GM12878 (cell line): ENCODE data around the gene CA9. TPM values are rescaled to one million over a fixed set of nuclear protein-coding genes. Genes with fewer than 3 reads are reported as not detected.
A peak's percentile ranks its signal among the peaks of the same experiment; 100 is the strongest.

Experiments used
- ATAC-seq: fragments of 200-7000 bp; cut with Tn5 transposase; 3 replicates; pipeline ENCODE4 v1.9.1; 2020; ENCODE audit warnings: mild to moderate bottlenecking, moderate library complexity
- BruUV-seq: library from RNA; stranded (reverse); fragments of 400-500 nt; replicated peaks from 2 replicates; lab custom pipeline; 2021; lab: Mats Ljungman, UMichigan
- CTCF ChIA-PET: fragments of 300-600 bp; sonication (Branson Sonifier 250); formaldehyde crosslinking; extraction: SDS; loops from one replicate; lab custom pipeline; 2021; ENCODE audit warnings: inconsistent platforms; lab: Yijun Ruan, JAX
- POLR2A ChIA-PET: fragments of 350-600 bp; formaldehyde crosslinking; extraction: SDS; loops from one replicate; lab custom pipeline; 2021; ENCODE audit warnings: inconsistent platforms; lab: Charles Lee
- RAD21 ChIA-PET: fragments of 300-600 bp; sonication (Branson Sonifier 250); formaldehyde crosslinking; loops from one replicate; lab custom pipeline; 2023; ENCODE audit warnings: antibody characterized with exemption; ENCODE audit not compliant: unreplicated experiment; lab: Charles Lee
- SMC1A ChIA-PET: fragments of 300-600 bp; sonication (Branson Sonifier 250); formaldehyde crosslinking; loops from one replicate; lab custom pipeline; 2023; ENCODE audit not compliant: unreplicated experiment, uncharacterized antibody; lab: Charles Lee
- DNase-seq: peaks from one replicate; pipeline ENCODE4 v3.0.0-alpha.2; 2011; ENCODE audit warnings: low read depth, low spot score
- FAIRE-seq: peaks from 3 replicates; lab custom pipeline; 2011; peaks lifted over from hg19 to GRCh38; lab: Jason Lieb, UNC
- H2AFZ ChIP-seq: 2 replicates; pipeline ENCODE4 v1.6.0; 2011; ENCODE audit warnings: low read depth, low read length, control low read depth; ENCODE audit not compliant: control insufficient read depth
- H3K27ac ChIP-seq: 2 replicates; pipeline ENCODE4 v1.5.1; 2011; ENCODE audit warnings: control low read depth; ENCODE audit not compliant: control insufficient read depth, insufficient read depth
- H3K27me3 ChIP-seq, 2 experiments: replicated peaks in 1 of 2; 2 replicates each; pipeline versions ENCODE4 v1.6.0 to v1.6.1; 2011; ENCODE audit warnings: low read length in 1 of 2; ENCODE audit not compliant: control insufficient read depth in 2 of 2, insufficient read depth in 2 of 2
- H3K36me3 ChIP-seq, 2 experiments: 2 replicates each; pipeline ENCODE4 v1.5.1; 2011; ENCODE audit warnings: low read length in 1 of 2; ENCODE audit not compliant: control insufficient read depth in 2 of 2, insufficient read depth in 2 of 2
- H3K4me1 ChIP-seq: 2 replicates; pipeline ENCODE4 v1.6.1; 2011; ENCODE audit warnings: mild to moderate bottlenecking, low read length, moderate library complexity, mixed read lengths; ENCODE audit not compliant: control insufficient read depth, insufficient read depth
- H3K4me2 ChIP-seq: 2 replicates; pipeline ENCODE4 v1.6.0; 2011; ENCODE audit warnings: control low read depth; ENCODE audit not compliant: control insufficient read depth, insufficient read depth
- H3K4me3 ChIP-seq: fragments of 200-600 bp; sonication (generic); 2 replicates; pipeline ENCODE4 v1.5.1; 2016
- H3K79me2 ChIP-seq: 2 replicates; pipeline ENCODE4 v1.6.0; 2011; ENCODE audit warnings: low read length; ENCODE audit not compliant: control insufficient read depth, insufficient read depth
- H3K9ac ChIP-seq: 2 replicates; pipeline ENCODE4 v1.8.0; 2011; ENCODE audit warnings: low read length, control low read depth, mixed read lengths; ENCODE audit not compliant: control insufficient read depth, insufficient read depth
- H3K9me3 ChIP-seq: replicated peaks from 3 replicates; pipeline ENCODE4 v1.5.1; 2011; ENCODE audit warnings: mild to moderate bottlenecking, low read length; ENCODE audit not compliant: control insufficient read depth, insufficient read depth
- H4K20me1 ChIP-seq: 2 replicates; pipeline ENCODE4 v1.6.0; 2011; ENCODE audit not compliant: control insufficient read depth, insufficient read depth
- BHLHE40 ChIP-seq, 2 experiments: fragments of 450-650 bp in 1 of 2; IDR thresholded peaks; 2 replicates each; pipeline ENCODE4 v1.6.1; 2011 to 2017; ENCODE audit warnings: low read depth in 2 of 2, borderline replicate concordance in 1 of 2, improper control_type of control experiment in 1 of 2, low read length in 1 of 2, mild to moderate bottlenecking in 1 of 2
- CHD4 ChIP-seq: fragments of 200-600 bp; sonication (generic); IDR thresholded peaks from 2 replicates; pipeline ENCODE4 v1.6.1; 2016; ENCODE audit warnings: mild to moderate bottlenecking
- HDAC6 ChIP-seq: fragments of 200-600 bp; sonication (generic); IDR thresholded peaks from one replicate; pipeline ENCODE4 v1.8.0; 2017; ENCODE audit warnings: antibody characterized with exemption; ENCODE audit not compliant: unreplicated experiment
- IKZF1 ChIP-seq: fragments of 450-650 bp; conservative IDR thresholded peaks from 2 replicates; pipeline ENCODE4 v1.6.1; 2017; ENCODE audit warnings: antibody characterized with exemption, mild to moderate bottlenecking
- JUNB ChIP-seq: IDR thresholded peaks from 2 replicates; pipeline ENCODE4 v1.6.1; 2016; ENCODE audit warnings: antibody characterized with exemption, mild to moderate bottlenecking
- RAD51 ChIP-seq: fragments of 450-650 bp; IDR thresholded peaks from 2 replicates; pipeline ENCODE4 v1.6.1; 2016; ENCODE audit warnings: moderate library complexity, mild to moderate bottlenecking, inconsistent platforms
- RELA ChIP-seq: fragments of 450-650 bp; IDR thresholded peaks from 2 replicates; pipeline ENCODE4 v1.8.0; 2014; ENCODE audit warnings: borderline replicate concordance; ENCODE audit not compliant: partially characterized antibody
- RUNX3 ChIP-seq: IDR thresholded peaks from 2 replicates; pipeline ENCODE4 v1.6.1; 2012; ENCODE audit warnings: low read length, inconsistent platforms
- SPI1 ChIP-seq: IDR thresholded peaks from 2 replicates; pipeline ENCODE4 v1.6.1; 2011; ENCODE audit warnings: low read depth, mild to moderate bottlenecking, low read length, moderate library complexity, borderline replicate concordance; ENCODE audit not compliant: insufficient read depth
- SREBF1 ChIP-seq: IDR thresholded peaks from 2 replicates; pipeline ENCODE4 v1.6.1; 2012; ENCODE audit warnings: mild to moderate bottlenecking, low read length
- ZZZ3 ChIP-seq: IDR thresholded peaks from 2 replicates; pipeline ENCODE4 v1.6.1; 2011; ENCODE audit warnings: low read depth; ENCODE audit not compliant: control insufficient read depth, insufficient read length
- WGBS: methylation state at CpG from one replicate; pipeline ENCODE4 v1.1.6; 2016; ENCODE audit warnings: low lambda C conversion rate; ENCODE audit not compliant: insufficient replicate concordance, insufficient coverage; ENCODE audit errors: missing lambda C conversion rate; 5-methylcytosine and 5-hydroxymethylcytosine counted together
- in situ Hi-C: fragments of 300-500 bp; cut with MboI; formaldehyde crosslinking; loops from 9 replicates; pipeline ENCODE4 v1.14.3; 2018; ENCODE audit warnings: mixed read lengths
- intact Hi-C: fragments of 100-400 bp; cut with micrococcal nuclease; formaldehyde crosslinking; loops from one replicate; pipeline ENCODE4 v1.14.2; 2022; ENCODE audit not compliant: unreplicated experiment
- polyA plus RNA-seq, 11 experiments: library from polyadenylated mRNA; depleted of rRNA in 4 of 11; unstranded in 6 of 11; stranded (reverse) in 5 of 11; fragments of >200 nt; fragmentation: Nextera tagmentation in 4 of 11; fragmentation: Illumina TruSeq in 1 of 11; extraction: Ambion mirVana in 4 of 11; extraction: Trizol in 1 of 11; gene quantifications; 1 replicate in 1 of 11; 2 replicates in 10 of 11; pipeline versions ENCODE4 v1.2.1 to v1.2.3, GENCODE V29; 2011 to 2016; ENCODE audit warnings: inconsistent platforms in 2 of 11, missing spikeins in 2 of 11, low read depth in 1 of 11
- total RNA-seq, 4 experiments: library from RNA; depleted of rRNA in 3 of 4; stranded (reverse); fragments of >200 nt in 3 of 4; fragmentation: Illumina TruSeq in 1 of 4; extraction: Trizol in 1 of 4; gene quantifications; 2 replicates each; pipeline versions ENCODE4 v1.2.1 to v1.2.3, GENCODE V29; 2013 to 2021
- TF ChIP-seq, protein P1 (sequence below): fragments of 450-650 bp; IDR thresholded peaks from 2 replicates; pipeline ENCODE4 v1.6.1; 2016; ENCODE audit warnings: mild to moderate bottlenecking
- TF ChIP-seq, protein P2 (sequence below): fragments of 450-650 bp; IDR thresholded peaks from 2 replicates; pipeline ENCODE4 v1.6.1; 2017; ENCODE audit warnings: low read depth, mild to moderate bottlenecking, moderate library complexity
- TF ChIP-seq, protein P3 (sequence below): IDR thresholded peaks from 2 replicates; pipeline ENCODE4 v1.6.1; 2011; ENCODE audit warnings: borderline replicate concordance, low read depth, mild to moderate bottlenecking, moderate library complexity, mixed read lengths, low read length; ENCODE audit not compliant: insufficient read depth; ENCODE audit errors: extremely low read length
- TF ChIP-seq, protein P4 (sequence below), 3 experiments: IDR thresholded peaks in 2 of 3; conservative IDR thresholded peaks in 1 of 3; 2 replicates each; pipeline ENCODE4 v1.5.1; 2011; ENCODE audit warnings: low read depth in 3 of 3, low read length in 3 of 3, mild to moderate bottlenecking in 3 of 3, control low read depth in 2 of 3, moderate library complexity in 2 of 3, inconsistent platforms in 1 of 3, mixed read lengths in 1 of 3; ENCODE audit not compliant: control insufficient read depth in 2 of 3, insufficient read depth in 1 of 3; ENCODE audit errors: extremely low read depth in 1 of 3

Gene CA9
- total and polyA plus RNA-seq, 10 of the 15 experiments (the other 5 are each of a cell fraction or from before 2014, with no cell fraction given): 0.53 to 6.6 (median 1.2) TPM

- TF ChIP-seq, protein P1, sequence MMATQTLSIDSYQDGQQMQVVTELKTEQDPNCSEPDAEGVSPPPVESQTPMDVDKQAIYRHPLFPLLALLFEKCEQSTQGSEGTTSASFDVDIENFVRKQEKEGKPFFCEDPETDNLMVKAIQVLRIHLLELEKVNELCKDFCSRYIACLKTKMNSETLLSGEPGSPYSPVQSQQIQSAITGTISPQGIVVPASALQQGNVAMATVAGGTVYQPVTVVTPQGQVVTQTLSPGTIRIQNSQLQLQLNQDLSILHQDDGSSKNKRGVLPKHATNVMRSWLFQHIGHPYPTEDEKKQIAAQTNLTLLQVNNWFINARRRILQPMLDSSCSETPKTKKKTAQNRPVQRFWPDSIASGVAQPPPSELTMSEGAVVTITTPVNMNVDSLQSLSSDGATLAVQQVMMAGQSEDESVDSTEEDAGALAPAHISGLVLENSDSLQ: no peak
- TF ChIP-seq ZZZ3 (no peak), RELA (no peak)
- TF ChIP-seq, protein P2, sequence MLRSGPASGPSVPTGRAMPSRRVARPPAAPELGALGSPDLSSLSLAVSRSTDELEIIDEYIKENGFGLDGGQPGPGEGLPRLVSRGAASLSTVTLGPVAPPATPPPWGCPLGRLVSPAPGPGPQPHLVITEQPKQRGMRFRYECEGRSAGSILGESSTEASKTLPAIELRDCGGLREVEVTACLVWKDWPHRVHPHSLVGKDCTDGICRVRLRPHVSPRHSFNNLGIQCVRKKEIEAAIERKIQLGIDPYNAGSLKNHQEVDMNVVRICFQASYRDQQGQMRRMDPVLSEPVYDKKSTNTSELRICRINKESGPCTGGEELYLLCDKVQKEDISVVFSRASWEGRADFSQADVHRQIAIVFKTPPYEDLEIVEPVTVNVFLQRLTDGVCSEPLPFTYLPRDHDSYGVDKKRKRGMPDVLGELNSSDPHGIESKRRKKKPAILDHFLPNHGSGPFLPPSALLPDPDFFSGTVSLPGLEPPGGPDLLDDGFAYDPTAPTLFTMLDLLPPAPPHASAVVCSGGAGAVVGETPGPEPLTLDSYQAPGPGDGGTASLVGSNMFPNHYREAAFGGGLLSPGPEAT: no peak
- TF ChIP-seq, all 136 proteins: peak for 0
These were observed 38.0 kb upstream of the CA9 start (continued) for GRCh38 chr9:35635730-35636129.

- no peak overlapping the region for H3K9ac ChIP-seq
- WGBS: 62% methylated on average over 9 of the region's 9 CpGs
- no peak for TF ChIP-seq HDAC6
- no peak for TF ChIP-seq CHD4
- TF ChIP-seq RUNX3: peak; percentile 59
- no peak for TF ChIP-seq SREBF1
- TF ChIP-seq, protein P3, sequence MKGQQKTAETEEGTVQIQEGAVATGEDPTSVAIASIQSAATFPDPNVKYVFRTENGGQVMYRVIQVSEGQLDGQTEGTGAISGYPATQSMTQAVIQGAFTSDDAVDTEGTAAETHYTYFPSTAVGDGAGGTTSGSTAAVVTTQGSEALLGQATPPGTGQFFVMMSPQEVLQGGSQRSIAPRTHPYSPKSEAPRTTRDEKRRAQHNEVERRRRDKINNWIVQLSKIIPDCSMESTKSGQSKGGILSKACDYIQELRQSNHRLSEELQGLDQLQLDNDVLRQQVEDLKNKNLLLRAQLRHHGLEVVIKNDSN: no peak
- TF ChIP-seq BHLHE40 (IDR thresholded peaks at IDR 0.05; ENCODE audit: borderline replicate concordance in 1 of 2, low read depth in 2 of 2, low read length in 1 of 2): peak; percentile 44 to 47; a peak in 2 of 4 replicates
- TF ChIP-seq SPI1: no peak
- TF ChIP-seq, protein P4, sequence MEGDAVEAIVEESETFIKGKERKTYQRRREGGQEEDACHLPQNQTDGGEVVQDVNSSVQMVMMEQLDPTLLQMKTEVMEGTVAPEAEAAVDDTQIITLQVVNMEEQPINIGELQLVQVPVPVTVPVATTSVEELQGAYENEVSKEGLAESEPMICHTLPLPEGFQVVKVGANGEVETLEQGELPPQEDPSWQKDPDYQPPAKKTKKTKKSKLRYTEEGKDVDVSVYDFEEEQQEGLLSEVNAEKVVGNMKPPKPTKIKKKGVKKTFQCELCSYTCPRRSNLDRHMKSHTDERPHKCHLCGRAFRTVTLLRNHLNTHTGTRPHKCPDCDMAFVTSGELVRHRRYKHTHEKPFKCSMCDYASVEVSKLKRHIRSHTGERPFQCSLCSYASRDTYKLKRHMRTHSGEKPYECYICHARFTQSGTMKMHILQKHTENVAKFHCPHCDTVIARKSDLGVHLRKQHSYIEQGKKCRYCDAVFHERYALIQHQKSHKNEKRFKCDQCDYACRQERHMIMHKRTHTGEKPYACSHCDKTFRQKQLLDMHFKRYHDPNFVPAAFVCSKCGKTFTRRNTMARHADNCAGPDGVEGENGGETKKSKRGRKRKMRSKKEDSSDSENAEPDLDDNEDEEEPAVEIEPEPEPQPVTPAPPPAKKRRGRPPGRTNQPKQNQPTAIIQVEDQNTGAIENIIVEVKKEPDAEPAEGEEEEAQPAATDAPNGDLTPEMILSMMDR (IDR thresholded peaks at IDR 0.05 in 2 of 3, conservative IDR thresholded peaks at IDR 0.05 in 1 of 3; ENCODE audit: control insufficient read depth in 2 of 3, extremely low read depth in 1 of 3, insufficient read depth in 1 of 3, low read depth in 3 of 3, low read length in 3 of 3): no peak
- 0 out of 2 replicates have a peak, but pooled peaks have one; percentile 23 for TF ChIP-seq IKZF1
- peak; percentile 64; the same call in 1 of the 2 replicates for TF ChIP-seq RAD51
- 0 out of 2 replicates have a peak, but pooled peaks have one; percentile 10 for TF ChIP-seq JUNB
These were observed 37.4 kb upstream of the CA9 start for GRCh38 chr9:35636135-35636876.

More at GRCh38 chr9:35636135-35636876, 37.4 kb upstream of the CA9 start:
- peak overlapping the region; percentile 27; the same call in 1 of the 2 replicates for H3K4me2 ChIP-seq
- ChIA-PET RAD21 (interaction anchor here (0.7 to 3.1 kb wide), 5 partner anchors 10 to 28 kb away, joined by 3 to 16 read pairs (median 4); no protein-coding TSS in a partner anchor), CTCF (interaction anchor here (0.9 to 3.3 kb wide), 8 partner anchors 10 to 93 kb away, joined by 3 to 31 read pairs (median 4); partner anchors contain the start of gene ARHGEF39), POLR2A (interaction anchor here (1.1 to 2.4 kb wide), 3 partner anchors 10 to 31 kb away, joined by 4 to 12 read pairs (median 6); partner anchors contain the start of gene TESK1), SMC1A (interaction anchor here (0.5 to 4.5 kb wide), 5 partner anchors 11 to 22 kb away, joined by 3 to 32 read pairs (median 4); partner anchors contain the start of gene SIT1)
- ATAC-seq: no peak; the same call in 1 of the 3 replicates
- FAIRE-seq: no peak
- H3K9me3 ChIP-seq: no peaks in the 10 kb centered on the region
- intact Hi-C loops: no loop called here
- no peak overlapping the region for H3K27ac ChIP-seq
- BruUV-seq: no TSS peak
- in situ Hi-C loops: no loop called here
- no peaks in the 10 kb centered on the region for H3K27me3 ChIP-seq
- no peaks in the 10 kb centered on the region for H3K79me2 ChIP-seq
- DNase-seq: no peak
- H3K4me3 ChIP-seq: no peak overlapping the region
- H3K4me1 ChIP-seq: peaks cover 25% of the 10 kb centered on the region
- no peaks in the 10 kb centered on the region for H4K20me1 ChIP-seq
- no peaks in the 10 kb centered on the region for H3K36me3 ChIP-seq
- no peak overlapping the region for H2AFZ ChIP-seq
